Measurements from ENCODE around the gene CENPO.

CENPO gene

DNA sequence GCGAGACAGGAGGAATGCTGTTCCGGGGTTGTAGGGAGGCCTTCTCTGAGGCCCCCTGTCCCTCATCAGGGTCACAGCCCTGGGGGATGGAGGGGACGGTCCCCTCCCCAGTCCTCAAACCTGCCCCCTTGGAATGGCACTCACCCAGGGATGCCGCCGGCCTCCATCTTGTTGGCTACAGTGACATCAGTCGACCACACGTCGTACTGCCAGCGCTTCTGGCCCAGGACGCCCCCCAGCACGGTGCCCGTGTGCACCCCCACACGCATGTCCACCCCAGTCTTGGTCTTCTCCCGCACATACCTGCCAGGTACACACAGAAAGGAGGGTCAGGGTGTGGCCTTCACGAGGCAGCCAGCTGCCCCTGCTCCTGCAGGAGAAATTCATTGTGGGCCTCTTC, 46.5 kb downstream of the CENPO start:
- no peak overlapping the region for H3K9ac ChIP-seq (ENCODE audit: insufficient read length, low read depth)
- H3K36me3 ChIP-seq (ENCODE audit: insufficient read depth, insufficient read length, low read length), result peaks cover 22% of the 10 kb centered on the region
- no peak for DNase-seq (ENCODE audit: low read depth, low spot score)
- H3K27me3 ChIP-seq (ENCODE audit: insufficient read depth, insufficient read length), result no peaks in the 10 kb centered on the region
- H3K4me3 ChIP-seq (ENCODE audit: insufficient read length, low read depth), result no peak overlapping the region
- TF ChIP-seq SUZ12 (IDR thresholded peaks at IDR 0.05; ENCODE audit: extremely low read depth, insufficient read depth, insufficient read length) (no peak), YY1 (IDR thresholded peaks at IDR 0.05; ENCODE audit: insufficient read depth, insufficient read length) (no peak), ZNF274 (IDR thresholded peaks at IDR 0.05; ENCODE audit: low read depth, low read length) (no peak)
- peaks cover 2% of the 10 kb centered on the region for H3K4me1 ChIP-seq (ENCODE audit: insufficient read depth, insufficient read length)
- no peaks in the 10 kb centered on the region for H3K9me3 ChIP-seq (ENCODE audit: insufficient read depth, low read length)

DNA sequence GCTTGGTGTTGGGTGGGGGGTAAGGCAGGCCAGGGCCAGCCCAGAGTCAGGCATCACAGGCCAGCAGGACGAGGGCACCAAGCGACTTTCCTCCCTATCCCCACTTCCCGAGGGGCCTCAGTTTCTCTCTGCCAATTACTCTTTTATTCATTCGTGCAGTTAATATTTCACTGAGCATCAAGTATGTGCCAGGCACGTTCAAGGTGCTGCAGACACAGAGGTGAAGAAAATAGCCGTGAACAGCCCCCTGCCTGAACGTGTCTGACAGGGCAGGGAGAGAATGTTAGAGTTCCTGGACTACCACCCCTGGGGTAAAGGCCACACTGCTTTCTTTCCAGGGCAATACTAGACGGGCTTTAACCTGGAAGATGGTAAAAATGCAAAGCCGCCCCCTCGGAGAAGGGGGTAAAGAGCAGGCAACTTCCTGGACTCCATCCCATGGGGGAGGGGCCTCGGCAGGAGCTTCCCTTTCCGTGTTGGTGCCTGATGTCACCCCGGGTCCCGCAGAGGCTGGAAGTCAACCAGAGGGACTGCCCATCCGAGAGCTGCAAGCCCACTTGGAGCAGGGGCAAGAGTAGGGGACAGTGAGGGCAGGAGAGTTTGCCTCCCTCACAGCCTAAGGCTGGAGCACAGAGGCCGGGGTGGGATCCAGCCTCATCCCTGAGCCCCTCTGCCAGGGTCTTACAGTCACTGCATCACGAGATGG, 47.1 kb downstream of the CENPO start:
- peaks cover 1% of the 10 kb centered on the region for H3K4me1 ChIP-seq (ENCODE audit: insufficient read depth, insufficient read length)
- TF ChIP-seq SUZ12 (IDR thresholded peaks at IDR 0.05; ENCODE audit: extremely low read depth, insufficient read depth, insufficient read length) (no peak), ZNF274 (IDR thresholded peaks at IDR 0.05; ENCODE audit: low read depth, low read length) (no peak), YY1 (IDR thresholded peaks at IDR 0.05; ENCODE audit: insufficient read depth, insufficient read length) (no peak)
- H3K9ac ChIP-seq (ENCODE audit: insufficient read length, low read depth), result no peak overlapping the region
- DNase-seq (ENCODE audit: low read depth, low spot score), result no peak
- H3K9me3 ChIP-seq (ENCODE audit: insufficient read depth, low read length), result no peaks in the 10 kb centered on the region
- H3K36me3 ChIP-seq (ENCODE audit: insufficient read depth, insufficient read length, low read length), result peaks cover 22% of the 10 kb centered on the region
- H3K4me3 ChIP-seq (ENCODE audit: insufficient read length, low read depth), result no peak overlapping the region
- no peaks in the 10 kb centered on the region for H3K27me3 ChIP-seq (ENCODE audit: insufficient read depth, insufficient read length)

DNA sequence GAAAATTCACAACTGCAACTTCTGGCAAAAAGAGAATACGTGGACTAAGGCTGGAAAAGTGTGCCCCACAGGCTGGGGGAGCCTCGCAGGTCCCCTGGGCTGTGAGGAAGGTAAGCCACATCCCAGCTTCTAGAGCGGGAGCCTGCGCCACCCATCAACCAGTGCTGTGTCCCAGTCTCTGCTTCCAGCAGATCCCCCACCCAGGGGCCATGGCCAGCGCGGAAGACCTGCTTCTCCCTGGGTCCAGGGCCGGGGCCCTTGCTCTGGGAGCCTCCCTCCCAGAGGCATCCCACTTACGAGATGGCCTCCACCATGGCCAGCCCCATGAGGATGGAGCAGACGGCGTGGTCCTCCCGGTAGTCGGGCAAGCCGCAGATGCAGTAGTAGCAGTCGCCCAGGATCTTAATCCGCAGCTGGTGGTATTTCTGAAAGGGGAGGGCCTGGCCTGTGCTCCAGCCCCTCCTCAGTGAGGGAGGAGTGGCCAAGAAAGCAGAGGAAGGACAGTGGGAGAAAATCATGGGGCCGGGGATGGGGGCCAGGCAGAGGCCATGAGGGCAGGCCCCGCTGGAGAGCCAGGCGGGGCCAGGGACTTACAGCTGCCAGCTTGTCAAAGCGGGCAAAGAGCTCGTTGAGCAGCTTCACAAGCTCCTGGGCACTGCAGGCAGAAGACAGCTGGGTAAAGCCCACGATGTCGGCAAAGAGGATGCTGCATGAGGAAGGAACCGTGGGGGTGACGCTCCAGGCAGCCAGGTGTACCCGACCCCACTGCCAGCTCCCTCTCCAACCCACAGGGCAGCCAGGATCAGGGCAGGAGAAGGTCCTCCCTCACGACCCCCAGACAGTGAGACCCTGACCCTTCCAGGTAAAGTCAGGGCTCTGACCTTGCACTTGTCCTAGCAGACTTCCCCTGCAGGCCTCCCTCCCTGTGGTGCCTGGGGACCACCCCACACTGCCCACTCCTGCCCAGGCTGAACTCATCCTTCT, 48.0 kb downstream of the CENPO start:
- Histone ChIP-seq H3K4me3 (ENCODE audit: insufficient read length, low read depth) (no peak overlapping the region), H3K4me1 (ENCODE audit: insufficient read depth, insufficient read length) (no peaks in the 10 kb centered on the region), H3K9ac (ENCODE audit: insufficient read length, low read depth) (no peak overlapping the region), H3K36me3 (ENCODE audit: insufficient read depth, insufficient read length, low read length) (peaks cover 17% of the 10 kb centered on the region), H3K27me3 (ENCODE audit: insufficient read depth, insufficient read length) (no peaks in the 10 kb centered on the region), H3K9me3 (ENCODE audit: insufficient read depth, low read length) (peaks cover 8% of the 10 kb centered on the region; the same call in 1 of the 2 replicates)
- DNase-seq (ENCODE audit: low read depth, low spot score), result no peak
- no peak for TF ChIP-seq YY1 (IDR thresholded peaks at IDR 0.05; ENCODE audit: insufficient read depth, insufficient read length)
- TF ChIP-seq SUZ12 (IDR thresholded peaks at IDR 0.05; ENCODE audit: extremely low read depth, insufficient read depth, insufficient read length), result no peak
- no peak for TF ChIP-seq ZNF274 (IDR thresholded peaks at IDR 0.05; ENCODE audit: low read depth, low read length)

DNA sequence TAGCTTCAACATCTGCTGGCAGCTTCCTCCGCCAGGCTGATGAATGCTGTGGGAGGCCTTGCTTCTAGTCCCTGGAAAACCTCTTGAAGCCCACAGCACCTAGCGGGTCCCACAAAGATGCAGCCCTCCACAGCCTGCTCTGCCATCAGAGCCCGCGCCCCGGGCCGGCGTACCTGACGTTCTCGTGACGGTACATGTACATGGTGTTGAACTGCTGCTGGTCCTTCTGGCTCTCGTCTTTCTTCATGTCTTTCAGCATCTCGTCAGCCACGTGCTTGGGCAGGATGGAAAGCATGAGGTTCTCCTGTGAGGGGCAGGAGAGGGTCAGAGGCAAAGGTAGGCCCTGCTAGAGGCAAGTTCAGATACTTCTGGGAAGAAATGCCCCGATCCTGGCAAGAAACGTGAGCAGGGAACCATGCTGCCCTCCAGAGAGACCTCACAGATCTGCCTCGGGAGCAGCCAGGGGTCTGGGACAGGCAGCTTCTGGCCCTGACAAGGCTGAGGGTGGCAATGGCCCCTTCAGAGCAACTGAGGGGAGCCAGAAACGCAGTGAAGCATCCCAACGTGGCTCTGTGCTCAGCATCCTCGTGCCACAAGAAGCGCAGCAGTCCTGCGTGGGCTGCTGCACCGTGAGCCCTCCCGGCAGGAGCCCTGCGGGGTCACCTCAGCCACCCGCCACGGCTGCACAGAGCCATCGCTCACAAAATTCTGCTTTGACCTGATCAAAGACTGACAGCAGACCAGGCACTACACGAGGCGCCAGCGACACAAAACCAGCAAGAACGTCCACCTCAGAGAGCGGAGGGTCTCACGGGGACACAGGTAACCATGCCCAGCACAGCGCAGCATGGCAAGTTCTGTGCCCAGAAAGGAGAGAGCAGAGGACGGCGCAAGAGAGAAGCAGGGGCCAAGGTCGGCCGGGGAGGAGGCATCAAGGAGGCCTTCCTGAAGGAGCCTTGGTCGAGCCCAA, 49.1 kb downstream of the CENPO start:
- Histone ChIP-seq H3K9me3 (ENCODE audit: insufficient read depth, low read length) (peaks cover 16% of the 10 kb centered on the region; the same call in 1 of the 2 replicates), H3K9ac (ENCODE audit: insufficient read length, low read depth) (no peak overlapping the region), H3K36me3 (ENCODE audit: insufficient read depth, insufficient read length, low read length) (peaks cover 9% of the 10 kb centered on the region), H3K27me3 (ENCODE audit: insufficient read depth, insufficient read length) (no peaks in the 10 kb centered on the region), H3K4me1 (ENCODE audit: insufficient read depth, insufficient read length) (no peaks in the 10 kb centered on the region), H3K4me3 (ENCODE audit: insufficient read length, low read depth) (no peak overlapping the region)
- DNase-seq (ENCODE audit: low read depth, low spot score), result no peak
- TF ChIP-seq YY1 (IDR thresholded peaks at IDR 0.05; ENCODE audit: insufficient read depth, insufficient read length) (no peak), ZNF274 (IDR thresholded peaks at IDR 0.05; ENCODE audit: low read depth, low read length) (no peak), SUZ12 (IDR thresholded peaks at IDR 0.05; ENCODE audit: extremely low read depth, insufficient read depth, insufficient read length) (no peak)

DNA sequence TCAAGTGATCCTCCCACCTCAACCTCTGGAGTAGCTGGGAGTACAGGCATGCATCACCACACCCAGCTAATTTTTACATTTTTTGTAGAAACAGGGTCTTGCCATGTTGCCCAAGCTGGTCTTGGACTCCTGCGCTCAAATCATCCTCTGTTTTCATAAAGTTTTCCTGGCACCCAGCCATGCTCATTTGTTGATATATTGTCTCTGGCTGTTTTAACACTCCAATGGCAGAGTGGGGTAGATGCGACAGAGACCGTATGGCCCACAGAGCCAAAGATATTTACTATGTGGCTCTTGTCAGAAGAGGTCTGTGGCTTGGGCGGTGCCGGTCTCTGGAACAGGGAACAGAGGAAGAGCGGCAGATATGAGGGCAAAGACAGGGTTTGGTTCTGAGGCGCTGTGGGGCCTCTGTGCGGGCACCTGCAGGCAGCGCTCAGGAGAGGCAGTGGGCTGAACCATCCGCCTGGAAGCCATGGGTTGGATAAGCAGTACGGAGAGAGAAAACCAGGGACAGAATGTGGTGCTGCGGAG, 50.2 kb downstream of the CENPO start:
- TF ChIP-seq ZNF274 (IDR thresholded peaks at IDR 0.05; ENCODE audit: low read depth, low read length) (no peak), SUZ12 (IDR thresholded peaks at IDR 0.05; ENCODE audit: extremely low read depth, insufficient read depth, insufficient read length) (no peak), YY1 (IDR thresholded peaks at IDR 0.05; ENCODE audit: insufficient read depth, insufficient read length) (no peak)
- H3K9me3 ChIP-seq (ENCODE audit: insufficient read depth, low read length), result peaks cover 24% of the 10 kb centered on the region; the same call in 1 of the 2 replicates
- H3K4me3 ChIP-seq (ENCODE audit: insufficient read length, low read depth), result no peak overlapping the region
- H3K36me3 ChIP-seq (ENCODE audit: insufficient read depth, insufficient read length, low read length), result peaks cover 9% of the 10 kb centered on the region
- no peak overlapping the region for H3K9ac ChIP-seq (ENCODE audit: insufficient read length, low read depth)
- no peaks in the 10 kb centered on the region for H3K4me1 ChIP-seq (ENCODE audit: insufficient read depth, insufficient read length)
- H3K27me3 ChIP-seq (ENCODE audit: insufficient read depth, insufficient read length), result no peaks in the 10 kb centered on the region
- no peak for DNase-seq (ENCODE audit: low read depth, low spot score)

DNA sequence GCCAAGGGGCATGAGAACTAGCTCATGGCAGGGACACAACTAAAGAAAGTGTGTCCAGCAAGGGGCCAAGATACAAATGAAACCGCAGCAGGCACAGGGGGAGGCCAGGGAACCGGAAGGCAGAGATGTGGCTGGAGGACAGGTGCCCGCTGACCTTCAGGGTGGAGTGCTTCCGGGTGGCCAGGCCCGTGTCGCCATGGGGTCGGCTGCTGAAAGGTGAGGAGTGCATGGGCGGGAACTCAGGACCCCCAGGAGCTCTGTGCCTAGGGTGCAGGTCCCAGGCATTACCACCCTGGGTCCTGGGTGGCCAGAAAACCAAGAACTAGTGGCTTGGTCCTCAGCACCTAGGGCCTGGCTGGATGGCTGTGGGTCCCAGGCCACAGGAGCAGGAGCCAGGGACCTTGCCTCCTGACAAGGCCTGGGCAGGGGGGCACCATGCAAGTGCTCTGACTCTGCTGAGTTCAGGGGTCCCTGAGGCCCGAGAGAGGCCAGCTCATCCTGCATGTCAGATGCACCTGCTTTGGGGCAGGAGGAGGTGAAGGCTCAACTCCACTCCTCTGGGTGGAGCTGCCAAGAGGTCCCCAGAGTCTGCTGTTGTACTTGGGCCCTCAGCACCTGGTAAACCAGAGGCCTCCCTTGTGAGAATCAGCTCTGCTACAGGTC, 50.9 kb downstream of the CENPO start:
- Histone ChIP-seq H3K27me3 (ENCODE audit: insufficient read depth, insufficient read length) (no peaks in the 10 kb centered on the region), H3K9me3 (ENCODE audit: insufficient read depth, low read length) (peaks cover 31% of the 10 kb centered on the region; the same call in 1 of the 2 replicates), H3K9ac (ENCODE audit: insufficient read length, low read depth) (no peak overlapping the region), H3K4me1 (ENCODE audit: insufficient read depth, insufficient read length) (no peaks in the 10 kb centered on the region), H3K36me3 (ENCODE audit: insufficient read depth, insufficient read length, low read length) (peaks cover 9% of the 10 kb centered on the region), H3K4me3 (ENCODE audit: insufficient read length, low read depth) (no peak overlapping the region)
- DNase-seq (ENCODE audit: low read depth, low spot score), result no peak
- TF ChIP-seq ZNF274 (IDR thresholded peaks at IDR 0.05; ENCODE audit: low read depth, low read length) (no peak), YY1 (IDR thresholded peaks at IDR 0.05; ENCODE audit: insufficient read depth, insufficient read length) (no peak), SUZ12 (IDR thresholded peaks at IDR 0.05; ENCODE audit: extremely low read depth, insufficient read depth, insufficient read length) (no peak)
